A673 (cell line): ENCODE data around the gene SDK1. TPM values are rescaled to one million over a fixed set of nuclear protein-coding genes. Genes with fewer than 3 reads are reported as not detected.

ENCODE experiments used
- BruUV-seq: library from RNA; stranded (reverse); fragments of 400-500 nt; replicated peaks from 2 replicates; lab custom pipeline; 2021; lab: Mats Ljungman, UMichigan
- CTCF ChIA-PET: fragments of 300-600 bp; sonication (Branson Sonifier 250); formaldehyde crosslinking; loops from one replicate; lab custom pipeline; 2022; ENCODE audit warnings: antibody characterized with exemption; lab: Charles Lee
- POLR2A ChIA-PET: fragments of 300-600 bp; sonication (Branson Sonifier 250); formaldehyde crosslinking; loops from one replicate; lab custom pipeline; 2022; ENCODE audit warnings: antibody characterized with exemption; ENCODE audit not compliant: low non-redundant PET; lab: Charles Lee
- DNase-seq: peaks from one replicate; pipeline ENCODE4 v3.0.0-alpha.2; 2015; ENCODE audit warnings: low spot score
- H3K27ac ChIP-seq: fragments of 200-600 bp; sonication (generic); 2 replicates; pipeline ENCODE4 v1.5.1; 2016; ENCODE audit warnings: mixed run types, low read depth, mild to moderate bottlenecking, mixed read lengths, antibody characterized with exemption, low read length; ENCODE audit not compliant: poor library complexity, severe bottlenecking
- H3K27me3 ChIP-seq: fragments of 200-600 bp; sonication (generic); replicated peaks from 2 replicates; pipeline ENCODE4 v1.6.1; 2017; ENCODE audit warnings: mixed run types, low read depth, mild to moderate bottlenecking, mixed read lengths, antibody characterized with exemption, low read length; ENCODE audit not compliant: insufficient read depth, poor library complexity
- H3K36me3 ChIP-seq: fragments of 200-600 bp; sonication (generic); 2 replicates; pipeline ENCODE4 v1.6.1; 2016; ENCODE audit warnings: mixed run types, mild to moderate bottlenecking, mixed read lengths, antibody characterized with exemption, low read length; ENCODE audit not compliant: insufficient read depth, poor library complexity, severe bottlenecking
- H3K4me1 ChIP-seq: fragments of 200-600 bp; sonication (generic); 2 replicates; pipeline ENCODE4 v1.6.1; 2017; ENCODE audit warnings: mixed run types, mild to moderate bottlenecking, mixed read lengths, antibody characterized with exemption, low read length; ENCODE audit not compliant: insufficient read depth, poor library complexity, severe bottlenecking
- H3K4me3 ChIP-seq: fragments of 200-600 bp; sonication (generic); 2 replicates; pipeline ENCODE4 v1.5.1; 2016; ENCODE audit warnings: low read depth, mixed run types, mild to moderate bottlenecking, mixed read lengths, low read length; ENCODE audit not compliant: poor library complexity, severe bottlenecking
- H3K9me3 ChIP-seq: fragments of 200-600 bp; sonication (generic); 2 replicates; pipeline ENCODE4 v1.6.1; 2016; ENCODE audit warnings: mixed run types, low read depth, mild to moderate bottlenecking, mixed read lengths, antibody characterized with exemption, low read length; ENCODE audit not compliant: poor library complexity, severe bottlenecking
- EZH2 ChIP-seq: fragments of 200-600 bp; sonication (generic); IDR thresholded peaks from 2 replicates; pipeline ENCODE4 v1.6.1; 2017; ENCODE audit warnings: borderline replicate concordance, low read depth, mild to moderate bottlenecking, mixed read lengths, antibody characterized with exemption, low read length; ENCODE audit not compliant: poor library complexity, severe bottlenecking
- intact Hi-C: fragments of 100-400 bp; cut with micrococcal nuclease; formaldehyde crosslinking; loops from one replicate; pipeline ENCODE4 v1.10.0; 2022; ENCODE audit not compliant: unreplicated experiment
- total RNA-seq: library from RNA; stranded (reverse); gene quantifications from 2 replicates; pipeline ENCODE4 v1.2.3, GENCODE V29; 2021
- TF ChIP-seq, protein P1 (sequence below): fragments of 300-800, 200-600 bp; sonication (generic); conservative IDR thresholded peaks from 2 replicates; pipeline ENCODE4 v1.5.1; 2017; ENCODE audit warnings: low read depth, mild to moderate bottlenecking, antibody characterized with exemption, low read length, moderate library complexity, mixed read lengths

The SDK1 gene
- total RNA-seq, 1 experiment from 2014 or later, result 14.7 TPM

DNA sequence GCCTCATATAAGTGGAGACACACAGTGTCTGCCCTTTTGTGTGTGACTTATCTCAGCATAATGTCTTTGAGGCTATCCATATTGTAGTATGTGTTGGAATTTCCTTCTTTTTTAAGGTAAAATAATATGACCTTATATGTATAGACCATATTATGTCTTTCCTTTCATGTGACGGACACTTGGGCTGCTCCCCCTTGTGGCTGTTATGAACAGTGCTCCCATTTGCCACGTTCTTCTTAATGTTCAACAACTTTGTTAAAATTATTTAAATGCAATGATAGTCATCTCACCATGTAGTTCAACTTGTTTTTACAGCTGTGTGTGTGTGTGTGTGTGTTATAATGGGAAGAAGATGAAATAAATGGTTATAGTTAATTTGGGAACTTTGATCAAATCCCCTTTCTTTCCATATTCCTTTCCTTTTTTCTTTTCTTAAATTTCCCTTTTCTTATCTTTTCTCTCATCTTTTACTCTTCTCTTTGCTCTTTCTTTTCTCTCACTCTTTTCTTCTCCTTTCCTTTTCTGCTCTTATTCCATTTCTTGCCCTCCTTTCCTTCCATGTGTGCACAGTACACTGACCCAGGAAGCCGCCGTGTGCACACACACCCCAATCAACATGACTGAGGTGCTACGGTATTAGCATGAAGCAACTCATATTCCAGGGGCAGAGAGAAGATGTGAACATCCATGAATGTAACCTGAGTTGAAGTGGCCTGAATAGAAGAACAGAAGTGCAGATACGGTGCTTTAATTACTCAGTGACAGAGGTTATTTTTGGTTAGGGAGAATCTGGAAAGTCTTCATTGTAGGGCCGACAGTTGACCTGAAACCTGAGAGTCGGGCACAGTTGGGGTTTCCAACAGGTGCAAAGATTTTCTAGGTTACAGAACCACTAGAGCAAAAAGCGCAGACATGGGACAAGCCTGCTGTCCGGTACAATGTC lies 596.6 kb downstream of the SDK1 start:
- Histone ChIP-seq H3K4me3 (no peak overlapping the region), H3K4me1 (no peaks in the 10 kb centered on the region), H3K27me3 (no peaks in the 10 kb centered on the region), H3K9me3 (no peaks in the 10 kb centered on the region), H3K27ac (no peak overlapping the region), H3K36me3 (no peaks in the 10 kb centered on the region)
- BruUV-seq, result no TSS peak
- intact Hi-C loops, result loop anchor here (2.0 to 5.0 kb wide), 3 partner anchors 200 to 1035 kb away; partner anchors contain the start of gene SDK1
- TF ChIP-seq, protein P1, sequence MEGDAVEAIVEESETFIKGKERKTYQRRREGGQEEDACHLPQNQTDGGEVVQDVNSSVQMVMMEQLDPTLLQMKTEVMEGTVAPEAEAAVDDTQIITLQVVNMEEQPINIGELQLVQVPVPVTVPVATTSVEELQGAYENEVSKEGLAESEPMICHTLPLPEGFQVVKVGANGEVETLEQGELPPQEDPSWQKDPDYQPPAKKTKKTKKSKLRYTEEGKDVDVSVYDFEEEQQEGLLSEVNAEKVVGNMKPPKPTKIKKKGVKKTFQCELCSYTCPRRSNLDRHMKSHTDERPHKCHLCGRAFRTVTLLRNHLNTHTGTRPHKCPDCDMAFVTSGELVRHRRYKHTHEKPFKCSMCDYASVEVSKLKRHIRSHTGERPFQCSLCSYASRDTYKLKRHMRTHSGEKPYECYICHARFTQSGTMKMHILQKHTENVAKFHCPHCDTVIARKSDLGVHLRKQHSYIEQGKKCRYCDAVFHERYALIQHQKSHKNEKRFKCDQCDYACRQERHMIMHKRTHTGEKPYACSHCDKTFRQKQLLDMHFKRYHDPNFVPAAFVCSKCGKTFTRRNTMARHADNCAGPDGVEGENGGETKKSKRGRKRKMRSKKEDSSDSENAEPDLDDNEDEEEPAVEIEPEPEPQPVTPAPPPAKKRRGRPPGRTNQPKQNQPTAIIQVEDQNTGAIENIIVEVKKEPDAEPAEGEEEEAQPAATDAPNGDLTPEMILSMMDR, result peak; percentile 93
- no peak for TF ChIP-seq EZH2
- ChIA-PET POLR2A (no interaction called here), CTCF (no interaction called here)
- peak; percentile 58 for DNase-seq

DNA sequence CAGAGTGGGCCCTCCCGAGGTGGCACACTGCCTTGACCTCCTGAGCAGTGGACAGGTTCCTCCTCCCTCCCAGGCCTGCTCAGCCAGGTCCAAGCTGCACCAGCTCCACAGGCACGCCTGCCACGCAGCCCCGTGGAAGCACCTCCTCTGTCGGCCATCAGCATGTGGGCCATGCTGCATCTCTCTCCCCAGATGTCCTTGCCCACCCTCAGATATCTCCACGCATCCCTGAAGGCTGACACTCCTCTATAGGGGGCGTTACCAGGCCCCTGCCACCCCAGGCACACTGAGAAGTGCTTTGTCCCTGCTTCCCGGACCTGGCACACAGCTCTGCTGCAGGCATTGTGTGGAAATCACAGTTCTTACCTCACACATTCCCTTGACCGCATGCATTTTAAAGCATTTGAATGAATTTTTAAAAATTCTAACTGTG lies 598.5 kb downstream of the SDK1 start:
- DNase-seq, result no peak
- Histone ChIP-seq H3K4me3 (no peak overlapping the region), H3K4me1 (no peaks in the 10 kb centered on the region), H3K9me3 (no peaks in the 10 kb centered on the region), H3K27me3 (no peaks in the 10 kb centered on the region), H3K27ac (no peak overlapping the region), H3K36me3 (no peaks in the 10 kb centered on the region)
- intact Hi-C loops, result loop anchor here (5.0 kb wide), 2 partner anchors 202 to 1037 kb away; no protein-coding TSS in a partner anchor
- ChIA-PET POLR2A (no interaction called here), CTCF (no interaction called here)
- BruUV-seq, result no TSS peak
- TF ChIP-seq EZH2, result no peak
- TF ChIP-seq, protein P1, result no peak

DNA sequence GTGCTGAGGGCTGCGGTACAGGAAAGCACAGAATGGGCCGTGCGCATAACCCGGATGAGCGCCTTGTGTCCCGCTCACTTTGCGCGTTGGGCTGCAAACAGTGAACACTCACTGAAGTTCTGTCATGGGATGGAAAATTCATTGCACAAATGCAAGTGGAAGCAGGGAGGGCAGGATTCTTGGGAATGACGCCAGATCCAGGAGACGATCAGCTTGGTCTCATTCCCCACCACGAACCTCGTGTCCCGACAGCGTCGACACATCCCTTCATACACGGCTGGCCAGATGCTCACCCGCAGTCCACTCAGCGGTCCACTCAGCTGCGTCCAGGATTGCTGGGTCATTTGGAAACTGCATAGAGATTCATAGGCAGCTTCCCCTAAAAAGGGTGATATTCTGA lies 607.1 kb downstream of the SDK1 start:
- intact Hi-C loops, result no loop called here
- BruUV-seq, result no TSS peak

More for the DNA sequence above, 607.1 kb downstream of the SDK1 start:
- Histone ChIP-seq H3K9me3 (no peaks in the 10 kb centered on the region), H3K4me1 (peaks cover 6% of the 10 kb centered on the region), H3K36me3 (no peaks in the 10 kb centered on the region), H3K27me3 (no peaks in the 10 kb centered on the region), H3K27ac (no peak overlapping the region), H3K4me3 (no peak overlapping the region)
- DNase-seq, result no peak
- ChIA-PET POLR2A (no interaction called here), CTCF (no interaction called here)
- no peak for TF ChIP-seq EZH2
- TF ChIP-seq, protein P1, result no peak
